Tibial artery (tissue), 4 donors: ENCODE data around the gene RHOT1.
A peak's percentile ranks its signal among the peaks of the same experiment; 100 is the strongest.
"Not testable (repeated sequence)": the region's sequence is repeated elsewhere in the genome, so short reads cannot be mapped to it uniquely, and the experiment has no call there.

Experiments
- DNase-seq, 2 donors: peaks; one replicate each; pipeline ENCODE4 v3.0.0-alpha.2; 2019
- H3K27ac ChIP-seq, 2 donors: fragments of 200-600 bp; sonication (generic) in 1 of 2; 1 replicate in 1 of 2; 2 replicates in 1 of 2; pipeline ENCODE4 v1.5.1; 2018 to 2019; ENCODE audit warnings: mild to moderate bottlenecking in 1 of 2
- H3K27me3 ChIP-seq, 2 donors: fragments of 200-600 bp; sonication (generic) in 1 of 2; one replicate each; pipeline versions ENCODE4 v1.5.1 to v1.6.0; 2016 to 2019
- H3K36me3 ChIP-seq, 3 donors: fragments of 200-600 bp; sonication (generic) in 2 of 3; one replicate each; pipeline ENCODE4 v1.5.1; 2016 to 2019; ENCODE audit warnings: mild to moderate bottlenecking in 2 of 3
- H3K4me1 ChIP-seq, 4 donors: fragments of 200-600 bp; sonication (generic) in 2 of 4; 1 replicate in 3 of 4; 2 replicates in 1 of 4; pipeline ENCODE4 v1.5.1; 2016 to 2019
- H3K4me3 ChIP-seq, 2 donors: fragments of 200-600 bp; sonication (generic) in 1 of 2; 1 replicate in 1 of 2; 2 replicates in 1 of 2; pipeline ENCODE4 v1.5.1; 2018 to 2019; ENCODE audit warnings: mild to moderate bottlenecking in 2 of 2
- H3K9me3 ChIP-seq, 3 donors: fragments of 200-600 bp; sonication (generic) in 1 of 3; one replicate each; pipeline ENCODE4 v1.5.1; 2016 to 2019
- CTCF ChIP-seq, 2 experiments: fragments of 200-600 bp in 1 of 2; fragments of 450-650 bp in 1 of 2; IDR thresholded peaks; one replicate each; pipeline ENCODE4 v1.5.1; 2017 to 2019; ENCODE audit warnings: antibody characterized with exemption in 2 of 2, mild to moderate bottlenecking in 1 of 2, moderate library complexity in 1 of 2
- intact Hi-C: fragments of 100-400 bp; cut with DNase I; formaldehyde crosslinking; loops from one replicate; pipeline ENCODE4 v1.15.0; 2023; ENCODE audit warnings: low total_unique reads

Gene RHOT1

GRCh38 chr17:32126325-32126724, 16.0 kb upstream of the RHOT1 start:
- Histone ChIP-seq H3K4me1 (peaks cover 0 to 22% (median 1%) of the 10 kb centered on the region in 4 donors), H3K27ac (peak overlapping the region in 1 of 2 donors; percentile 81), H3K36me3 (no peaks in the 10 kb centered on the region), H3K9me3 (no peaks in the 10 kb centered on the region), H3K4me3 (no peak overlapping the region), H3K27me3 (no peaks in the 10 kb centered on the region)
- no peak for TF ChIP-seq CTCF (IDR thresholded peaks at IDR 0.05)
- intact Hi-C loops: no loop called here
- no peak for DNase-seq

DNA sequence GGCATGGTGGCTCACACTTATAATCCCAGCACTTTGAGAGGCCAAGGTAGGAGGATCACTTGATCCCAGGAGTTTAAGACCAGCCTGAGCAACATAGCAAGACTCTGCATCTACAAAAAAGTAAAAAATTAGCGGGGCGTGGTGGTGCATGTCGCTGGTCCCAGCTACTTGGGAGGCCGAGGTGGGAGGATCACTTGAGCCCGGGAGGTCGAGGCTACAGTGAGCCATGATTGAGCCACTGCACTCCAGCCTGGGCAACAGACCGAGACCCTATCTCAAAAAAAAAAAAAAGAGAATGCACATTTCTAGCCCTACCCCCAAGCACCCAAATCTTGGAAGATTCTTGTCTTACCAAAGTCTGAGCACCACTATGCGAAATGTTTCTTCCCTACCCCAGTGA, 15.6 kb upstream of the RHOT1 start:
- peak overlapping the region; percentile 81 to 88 for H3K27ac ChIP-seq
- peak overlapping the region; percentile 57 to 68 for H3K4me3 ChIP-seq
- intact Hi-C loops: no loop called here
- no peak for TF ChIP-seq CTCF (IDR thresholded peaks at IDR 0.05)
- H3K4me1 ChIP-seq: peaks cover 0 to 22% (median 1%) of the 10 kb centered on the region in 4 donors
- no peaks in the 10 kb centered on the region for H3K9me3 ChIP-seq
- no peak for DNase-seq
- H3K27me3 ChIP-seq: no peaks in the 10 kb centered on the region
- no peaks in the 10 kb centered on the region for H3K36me3 ChIP-seq

DNA sequence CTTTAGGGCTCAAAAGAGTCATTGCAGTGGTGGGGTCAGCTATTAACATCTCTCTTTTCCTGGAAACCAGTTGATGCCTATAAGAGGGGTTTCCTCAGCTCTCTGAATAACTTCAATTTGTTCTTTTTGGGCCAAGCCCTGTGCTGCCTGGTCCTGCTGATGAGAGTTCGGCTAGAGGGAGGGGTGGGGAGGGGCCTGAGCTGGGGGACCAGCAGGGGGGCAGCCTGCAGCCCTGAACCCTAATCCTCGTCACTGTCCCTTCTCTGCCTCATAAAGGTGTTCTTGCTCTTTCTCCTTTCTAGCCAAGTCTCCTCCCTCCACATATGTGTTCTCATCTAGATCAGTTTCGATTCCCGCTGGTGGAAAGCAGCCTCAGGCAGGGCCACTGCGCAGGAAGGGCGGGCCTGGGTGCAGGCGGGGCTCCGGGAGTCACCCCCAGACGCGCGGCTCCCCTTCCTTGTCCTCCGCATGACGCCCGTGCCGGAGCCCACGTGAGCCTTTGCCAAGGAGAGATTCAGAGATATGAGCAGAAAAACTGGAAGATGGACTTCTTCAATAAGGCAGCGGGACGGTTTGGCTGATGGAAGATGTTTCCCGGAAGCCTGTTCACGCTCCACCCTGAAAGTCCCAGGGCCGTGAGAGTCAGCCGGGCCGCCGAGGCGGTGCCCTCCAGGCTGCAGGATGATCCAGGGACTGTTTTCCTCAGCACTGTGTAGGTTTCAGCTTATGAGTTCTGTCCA, 15.0 kb upstream of the RHOT1 start:
- no peaks in the 10 kb centered on the region for H3K9me3 ChIP-seq
- peak; percentile 89 for DNase-seq
- peak overlapping the region; percentile 81 to 88 for H3K27ac ChIP-seq
- peaks cover 0 to 22% (median 1%) of the 10 kb centered on the region in 4 donors for H3K4me1 ChIP-seq
- H3K4me3 ChIP-seq: peak overlapping the region; percentile 57 to 68
- intact Hi-C loops: no loop called here
- no peak for TF ChIP-seq CTCF (IDR thresholded peaks at IDR 0.05)
- H3K27me3 ChIP-seq: no peaks in the 10 kb centered on the region
- H3K36me3 ChIP-seq: no peaks in the 10 kb centered on the region

- H3K36me3 ChIP-seq, DNase-seq, H3K9me3 ChIP-seq, H3K27me3 ChIP-seq, intact Hi-C loops: not testable (repeated sequence)
- peak overlapping the region; percentile 57 to 68 for H3K4me3 ChIP-seq
- H3K27ac ChIP-seq: peak overlapping the region in 1 of 2 donors; percentile 81
- peaks cover 0 to 22% (median 1%) of the 10 kb centered on the region in 4 donors for H3K4me1 ChIP-seq
Measured at GRCh38 chr17:32128470-32128869, 13.8 kb upstream of the RHOT1 start.

GRCh38 chr17:32135497-32136117, 6.7 kb upstream of the RHOT1 start:
- not testable (repeated sequence) for H3K27ac ChIP-seq, H3K36me3 ChIP-seq, H3K27me3 ChIP-seq, H3K9me3 ChIP-seq, H3K4me1 ChIP-seq, H3K4me3 ChIP-seq
- peak in 1 of 2 donors; percentile 63 for DNase-seq
- peak; percentile 12 to 23 for TF ChIP-seq CTCF (IDR thresholded peaks at IDR 0.05)
- intact Hi-C loops: loop anchor here (10.0 kb wide), 1 partner anchor 131 kb away; the partner anchor contains the start of gene LRRC37B

DNA sequence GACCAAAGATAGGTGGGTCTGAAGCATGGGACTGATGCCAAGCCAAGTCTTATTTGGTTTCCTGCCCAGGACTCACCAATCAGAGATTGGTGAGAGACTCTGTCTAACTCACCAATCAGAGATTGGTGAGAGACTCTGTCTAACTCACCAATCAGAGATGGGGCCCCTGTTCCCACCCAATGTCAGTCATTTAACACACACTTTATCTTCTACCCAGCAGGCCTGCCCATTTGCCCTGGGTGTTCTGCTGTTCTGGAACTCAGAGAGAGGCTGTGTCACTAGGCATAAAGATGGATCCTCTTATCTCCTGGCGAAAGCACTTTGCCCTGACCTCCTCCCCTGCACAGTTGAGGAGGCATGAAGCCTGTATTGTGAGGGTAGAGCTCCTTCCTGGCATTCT, 5.4 kb upstream of the RHOT1 start:
- Histone ChIP-seq H3K9me3 (peaks cover 0 to 8% (median 0%) of the 10 kb centered on the region in 3 donors), H3K36me3 (no peaks in the 10 kb centered on the region), H3K4me1 (peaks cover 0 to 10% (median 0%) of the 10 kb centered on the region in 4 donors), H3K27ac (no peak overlapping the region), H3K27me3 (no peaks in the 10 kb centered on the region), H3K4me3 (no peak overlapping the region)
- intact Hi-C loops: loop anchor here (10.0 kb wide), 1 partner anchor 132 kb away; the partner anchor contains the start of gene LRRC37B
- no peak for TF ChIP-seq CTCF (IDR thresholded peaks at IDR 0.05)
- peak in 1 of 2 donors; percentile 15 for DNase-seq

DNA sequence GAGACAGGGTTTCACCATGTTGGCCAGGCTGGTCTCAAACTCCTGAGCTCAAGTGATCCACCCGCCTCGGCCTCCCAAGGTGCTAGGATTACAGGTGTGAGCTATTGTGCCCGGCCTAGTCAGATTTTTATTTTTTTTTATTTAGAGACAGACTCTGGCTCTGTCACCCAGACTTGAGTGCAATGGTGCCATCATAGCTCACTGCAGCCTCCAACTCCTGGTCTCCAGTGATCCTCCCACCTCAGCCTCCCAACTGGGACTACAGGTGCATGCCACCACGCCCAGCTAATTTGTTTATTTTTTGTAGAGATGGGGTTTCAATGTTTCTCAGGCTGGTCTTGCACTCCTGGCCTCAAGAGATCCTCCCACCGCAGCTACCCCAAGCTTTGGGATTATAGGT, 2.8 kb upstream of the RHOT1 start:
- intact Hi-C loops: loop anchor here (10.0 kb wide), 1 partner anchor 135 kb away; the partner anchor contains the start of gene LRRC37B
- H3K36me3 ChIP-seq, H3K27me3 ChIP-seq, H3K4me3 ChIP-seq, DNase-seq, H3K9me3 ChIP-seq, H3K27ac ChIP-seq: not testable (repeated sequence)
- peaks cover 0 to 23% (median 8%) of the 10 kb centered on the region in 4 donors for H3K4me1 ChIP-seq
